CD4-positive, alpha-beta T cell (primary cell): ENCODE results near the gene ITGA7. TPM values are rescaled to one million over a fixed set of nuclear protein-coding genes. Genes with fewer than 3 reads are reported as not detected.

Experiments
- ATAC-seq: fragments of 200-7000 bp; cut with Tn5 transposase; one replicate; pipeline ENCODE4 v1.10.0; 2022; ENCODE audit warnings: mild to moderate bottlenecking; ENCODE audit not compliant: poor library complexity
- CTCF ChIA-PET: fragments of 350-600 bp; sonication (Branson Sonifier 250); formaldehyde crosslinking; loops from one replicate; lab custom pipeline; 2021; ENCODE audit warnings: antibody characterized with exemption, inconsistent platforms; lab: Charles Lee
- POLR2A ChIA-PET: fragments of 350-600 bp; sonication (Branson Sonifier 250); formaldehyde crosslinking; loops from one replicate; lab custom pipeline; 2021; ENCODE audit warnings: antibody characterized with exemption, inconsistent platforms; lab: Charles Lee
- DNase-seq, 14 experiments: peaks; one replicate each; pipeline ENCODE4 v3.0.0-alpha.2; 2013 to 2020; ENCODE audit warnings: mixed read lengths in 2 of 14
- H3K27ac ChIP-seq, 2 donors: one replicate each; pipeline versions ENCODE4 v1.5.1 to v1.7.0; 2013; ENCODE audit warnings: low read length in 2 of 2, low read depth in 1 of 2, mild to moderate bottlenecking in 1 of 2
- H3K27me3 ChIP-seq, 2 experiments: 1 replicate in 1 of 2; 2 replicates in 1 of 2; pipeline versions ENCODE4 v1.6.1 to v1.7.0; 2013; ENCODE audit warnings: low read length in 2 of 2, control low read depth in 1 of 2, mild to moderate bottlenecking in 1 of 2, moderate library complexity in 1 of 2; ENCODE audit not compliant: insufficient read depth in 2 of 2, control insufficient read depth in 1 of 2
- H3K36me3 ChIP-seq: one replicate; pipeline ENCODE4 v1.6.1; 2013; ENCODE audit warnings: low read length, control low read depth; ENCODE audit not compliant: insufficient read depth
- H3K4me1 ChIP-seq: one replicate; pipeline ENCODE4 v1.6.1; 2013; ENCODE audit warnings: low read length, control low read depth; ENCODE audit not compliant: insufficient read depth
- H3K4me3 ChIP-seq: one replicate; pipeline ENCODE4 v1.5.1; 2013; ENCODE audit warnings: mild to moderate bottlenecking, low read length, moderate library complexity
- H3K9me3 ChIP-seq, 2 experiments: 1 replicate in 1 of 2; 2 replicates in 1 of 2; pipeline versions ENCODE4 v1.6.1 to v1.7.0; 2013; ENCODE audit warnings: low read length in 2 of 2, mild to moderate bottlenecking in 2 of 2, control low read depth in 1 of 2, moderate library complexity in 1 of 2; ENCODE audit not compliant: control insufficient read depth in 1 of 2, insufficient read depth in 1 of 2
- H3K27ac Mint-ChIP-seq: one replicate; pipeline ENCODE4 v1.8.0; 2020; ENCODE audit warnings: mixed read lengths
- H3K27me3 Mint-ChIP-seq: one replicate; pipeline ENCODE4 v1.8.0; 2021; ENCODE audit warnings: mixed read lengths
- H3K36me3 Mint-ChIP-seq: one replicate; pipeline ENCODE4 v1.8.0; 2021; ENCODE audit warnings: low read depth, mixed read lengths
- H3K4me1 Mint-ChIP-seq: one replicate; pipeline ENCODE4 v1.8.0; 2021; ENCODE audit warnings: low read depth, mixed read lengths
- H3K4me3 Mint-ChIP-seq: one replicate; pipeline ENCODE4 v1.8.0; 2020; ENCODE audit warnings: mild to moderate bottlenecking, mixed read lengths
- H3K9me3 Mint-ChIP-seq: one replicate; pipeline ENCODE4 v1.8.0; 2020; ENCODE audit warnings: mixed read lengths
- intact Hi-C, 2 experiments: fragments of 100-400 bp; cut with DNase I in 1 of 2; cut with micrococcal nuclease in 1 of 2; formaldehyde crosslinking; loops; one replicate each; pipeline versions ENCODE4 v1.15.1 to v1.9.0; 2023 to 2025; cut with DNase I, micrococcal nuclease
- total RNA-seq, 174 experiments: library from RNA in 2 of 174; stranded (reverse) in 2 of 174; gene quantifications; one replicate each; pipeline ENCODE4 v1.2.3 and lab custom pipeline; 2021 to 2026
- TF ChIP-seq, protein P1 (sequence below): fragments of 200-600 bp; IDR thresholded peaks from one replicate; pipeline ENCODE4 v1.8.0; 2022; ENCODE audit warnings: antibody characterized with exemption, mild to moderate bottlenecking

The ITGA7 gene
- total RNA-seq, 2 experiments from 2014 or later: 1.2 to 1.6 TPM

DNA sequence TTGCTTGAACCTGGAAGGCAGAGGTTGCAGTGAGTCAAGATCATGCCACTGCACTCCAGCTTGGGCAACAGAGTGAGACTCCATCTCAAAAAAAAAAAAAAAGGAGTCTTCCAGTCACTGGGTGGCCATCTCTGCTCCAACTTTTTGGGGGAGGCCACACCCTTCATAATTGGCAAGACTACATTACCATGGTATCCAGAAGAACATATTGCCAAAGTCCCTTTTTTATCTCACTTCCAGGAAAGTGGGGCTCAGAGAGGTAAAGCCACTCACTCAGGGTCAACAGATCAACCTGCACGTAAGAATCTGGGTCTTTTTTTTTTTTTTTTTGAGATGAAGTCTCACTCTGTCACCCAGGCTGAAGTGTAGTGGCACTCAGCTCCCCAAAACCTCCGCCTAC is 26.2 kb upstream of the ITGA7 start:
- Mint-ChIP-seq H3K9me3 (no peaks in the 10 kb centered on the region), H3K27ac (no peak overlapping the region), H3K36me3 (no peaks in the 10 kb centered on the region), H3K4me3 (no peak overlapping the region), H3K27me3 (no peaks in the 10 kb centered on the region), H3K4me1 (peaks cover 48% of the 10 kb centered on the region)
- ATAC-seq (no peak), DNase-seq (no peak)
- Histone ChIP-seq H3K27me3 (no peaks in the 10 kb centered on the region), H3K9me3 (no peaks in the 10 kb centered on the region), H3K36me3 (no peaks in the 10 kb centered on the region), H3K27ac (no peak overlapping the region), H3K4me1 (peaks cover 36% of the 10 kb centered on the region), H3K4me3 (no peak overlapping the region)
- ChIA-PET POLR2A (no interaction called here), CTCF (interaction anchor here (1.2 kb wide), 1 partner anchor 9 kb away, joined by 4 read pairs; no protein-coding TSS in a partner anchor)
- intact Hi-C loops: loop anchor here in 1 of 2 experiments (10.0 kb wide), 2 partner anchors 79 to 371 kb away; partner anchors contain the start of gene PA2G4
- TF ChIP-seq, protein P1, sequence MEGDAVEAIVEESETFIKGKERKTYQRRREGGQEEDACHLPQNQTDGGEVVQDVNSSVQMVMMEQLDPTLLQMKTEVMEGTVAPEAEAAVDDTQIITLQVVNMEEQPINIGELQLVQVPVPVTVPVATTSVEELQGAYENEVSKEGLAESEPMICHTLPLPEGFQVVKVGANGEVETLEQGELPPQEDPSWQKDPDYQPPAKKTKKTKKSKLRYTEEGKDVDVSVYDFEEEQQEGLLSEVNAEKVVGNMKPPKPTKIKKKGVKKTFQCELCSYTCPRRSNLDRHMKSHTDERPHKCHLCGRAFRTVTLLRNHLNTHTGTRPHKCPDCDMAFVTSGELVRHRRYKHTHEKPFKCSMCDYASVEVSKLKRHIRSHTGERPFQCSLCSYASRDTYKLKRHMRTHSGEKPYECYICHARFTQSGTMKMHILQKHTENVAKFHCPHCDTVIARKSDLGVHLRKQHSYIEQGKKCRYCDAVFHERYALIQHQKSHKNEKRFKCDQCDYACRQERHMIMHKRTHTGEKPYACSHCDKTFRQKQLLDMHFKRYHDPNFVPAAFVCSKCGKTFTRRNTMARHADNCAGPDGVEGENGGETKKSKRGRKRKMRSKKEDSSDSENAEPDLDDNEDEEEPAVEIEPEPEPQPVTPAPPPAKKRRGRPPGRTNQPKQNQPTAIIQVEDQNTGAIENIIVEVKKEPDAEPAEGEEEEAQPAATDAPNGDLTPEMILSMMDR: no peak

DNA sequence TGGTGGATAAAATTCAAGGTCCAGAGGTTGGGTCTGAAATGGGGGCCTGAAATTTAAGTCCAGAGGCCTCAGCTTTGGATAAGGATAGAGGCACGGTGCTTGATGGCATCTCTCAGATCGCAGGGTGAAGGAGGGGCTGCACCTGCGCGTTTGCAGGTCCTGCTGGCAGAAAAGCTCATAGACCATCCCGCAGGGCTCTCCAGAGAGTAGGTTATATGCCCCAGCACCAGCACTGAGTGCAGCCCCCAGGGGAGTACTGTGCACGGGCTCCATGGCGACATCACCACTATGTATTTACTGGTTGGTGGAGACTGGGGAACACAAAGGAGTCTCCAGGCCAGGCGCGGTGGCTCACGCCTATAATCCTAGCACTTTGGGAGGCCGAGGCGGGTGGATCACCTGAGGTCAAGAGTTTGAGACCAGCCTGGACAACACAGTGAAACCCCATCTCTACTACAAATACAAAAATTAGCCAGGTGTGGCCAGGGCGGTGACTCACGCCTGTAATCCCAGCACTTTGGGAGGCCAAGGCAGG is 25.4 kb upstream of the ITGA7 start:
- no peaks in the 10 kb centered on the region for H3K36me3 ChIP-seq
- H3K4me3 ChIP-seq: no peak overlapping the region
- no peak for DNase-seq
- no peaks in the 10 kb centered on the region for H3K36me3 Mint-ChIP-seq
- no peak overlapping the region for H3K27ac ChIP-seq
- no peaks in the 10 kb centered on the region for H3K9me3 Mint-ChIP-seq
- no peak overlapping the region for H3K4me3 Mint-ChIP-seq
- intact Hi-C loops: loop anchor here in 1 of 2 experiments (10.0 kb wide), 2 partner anchors 78 to 372 kb away; partner anchors contain the start of gene PA2G4
- no peaks in the 10 kb centered on the region for H3K27me3 ChIP-seq
- no peaks in the 10 kb centered on the region for H3K27me3 Mint-ChIP-seq
- no peak overlapping the region for H3K27ac Mint-ChIP-seq
- CTCF ChIA-PET: interaction anchor here (1.2 kb wide), 1 partner anchor 8 kb away, joined by 4 read pairs; no protein-coding TSS in a partner anchor
- no peaks in the 10 kb centered on the region for H3K9me3 ChIP-seq
- POLR2A ChIA-PET: no interaction called here
- TF ChIP-seq, protein P1: no peak
- H3K4me1 ChIP-seq: peaks cover 34% of the 10 kb centered on the region
- peaks cover 40% of the 10 kb centered on the region for H3K4me1 Mint-ChIP-seq
- no peak for ATAC-seq

DNA sequence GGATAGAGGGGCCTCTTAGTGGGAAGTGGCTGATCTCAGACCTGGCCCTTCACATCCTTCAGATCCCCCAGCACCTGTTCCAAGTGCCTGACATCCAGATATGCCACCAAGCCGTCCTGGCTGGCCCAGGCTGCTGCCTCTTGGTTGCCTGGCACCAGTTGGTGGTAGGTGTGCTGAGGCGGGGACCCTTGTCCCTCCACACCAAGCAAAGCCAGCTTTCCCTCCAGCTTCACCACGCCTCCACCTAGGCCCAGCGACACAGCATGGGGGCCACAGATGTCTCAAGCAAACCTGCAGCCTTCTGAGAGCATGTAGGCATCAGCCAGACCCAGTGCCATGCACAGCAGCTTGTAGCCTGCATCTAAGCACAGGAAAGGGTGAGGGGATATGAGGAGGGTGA is 24.6 kb upstream of the ITGA7 start:
- H3K36me3 Mint-ChIP-seq: no peaks in the 10 kb centered on the region

More for the DNA sequence above, 24.6 kb upstream of the ITGA7 start:
- Histone ChIP-seq H3K4me1 (peaks cover 34% of the 10 kb centered on the region), H3K4me3 (no peak overlapping the region), H3K27me3 (no peaks in the 10 kb centered on the region), H3K27ac (no peak overlapping the region), H3K9me3 (no peaks in the 10 kb centered on the region), H3K36me3 (no peaks in the 10 kb centered on the region)
- H3K9me3 Mint-ChIP-seq: no peaks in the 10 kb centered on the region
- intact Hi-C loops: loop anchor here in 1 of 2 experiments (10.0 kb wide), 2 partner anchors 77 to 373 kb away; partner anchors contain the start of gene PA2G4
- ChIA-PET CTCF (no interaction called here), POLR2A (no interaction called here)
- H3K27ac Mint-ChIP-seq: no peak overlapping the region
- no peaks in the 10 kb centered on the region for H3K27me3 Mint-ChIP-seq
- TF ChIP-seq, protein P1: no peak
- peaks cover 37% of the 10 kb centered on the region for H3K4me1 Mint-ChIP-seq
- no peak overlapping the region for H3K4me3 Mint-ChIP-seq
- ATAC-seq (no peak), DNase-seq (no peak)
